ENCODE measurements around the gene PDLIM5.

DNA sequence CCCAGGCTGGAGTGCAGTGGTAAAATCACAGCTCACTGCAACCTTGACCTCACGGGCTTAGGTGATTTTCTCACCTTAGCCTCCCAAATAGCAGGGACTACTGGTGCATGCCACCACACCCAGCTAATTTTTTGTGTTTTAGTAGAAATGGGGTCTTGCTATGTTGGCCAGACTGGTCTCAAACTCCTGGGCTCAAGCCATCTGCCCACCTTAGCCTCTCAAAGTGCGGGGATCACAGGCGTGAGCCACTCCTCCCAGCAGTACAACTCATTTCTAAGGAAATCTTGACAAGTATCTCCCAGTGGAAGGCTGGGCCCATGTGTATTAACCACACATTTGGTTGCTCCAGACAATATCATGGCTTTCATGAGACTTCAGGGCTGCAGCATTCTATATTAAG, 20.4 kb upstream of the PDLIM5 start:
- no peak for TF ChIP-seq EP300 (IDR thresholded peaks at IDR 0.05; ENCODE audit: borderline replicate concordance)
- TF ChIP-seq YY1 (IDR thresholded peaks at IDR 0.05; ENCODE audit: low read depth): no peak
- no peak for TF ChIP-seq EGR1 (IDR thresholded peaks at IDR 0.05)
- TF ChIP-seq RAD21 (IDR thresholded peaks at IDR 0.05; ENCODE audit: low read depth): no peak
- TF ChIP-seq MAX (IDR thresholded peaks at IDR 0.05): no peak
- TF ChIP-seq TAF1 (IDR thresholded peaks at IDR 0.05; ENCODE audit: low read depth): no peak
- TF ChIP-seq, protein P1, sequence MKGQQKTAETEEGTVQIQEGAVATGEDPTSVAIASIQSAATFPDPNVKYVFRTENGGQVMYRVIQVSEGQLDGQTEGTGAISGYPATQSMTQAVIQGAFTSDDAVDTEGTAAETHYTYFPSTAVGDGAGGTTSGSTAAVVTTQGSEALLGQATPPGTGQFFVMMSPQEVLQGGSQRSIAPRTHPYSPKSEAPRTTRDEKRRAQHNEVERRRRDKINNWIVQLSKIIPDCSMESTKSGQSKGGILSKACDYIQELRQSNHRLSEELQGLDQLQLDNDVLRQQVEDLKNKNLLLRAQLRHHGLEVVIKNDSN (IDR thresholded peaks at IDR 0.05): no peak
- TF ChIP-seq CREB1 (IDR thresholded peaks at IDR 0.05; ENCODE audit: low read depth): no peak
- TF ChIP-seq FOXM1 (IDR thresholded peaks at IDR 0.05; ENCODE audit: borderline replicate concordance, low read depth): no peak
- no peak for TF ChIP-seq NFIC (IDR thresholded peaks at IDR 0.05)
